Neural cell (in vitro differentiated cells): Measurements from ENCODE around the gene SUSD3. TPM values are rescaled to one million over a fixed set of nuclear protein-coding genes. Genes with fewer than 3 reads are reported as not detected.

ENCODE experiments used
- H2AFZ ChIP-seq: fragments of 200-600, 300-800 bp; sonication (generic), shearing (Covaris generic); 2 replicates; pipeline ENCODE4 v1.6.0; 2014; ENCODE audit warnings: low read depth, mild to moderate bottlenecking, antibody characterized with exemption, low read length, moderate library complexity
- H3F3A ChIP-seq: fragments of 200-600 bp; shearing (Covaris generic); 2 replicates; pipeline ENCODE4 v1.6.1; 2016; ENCODE audit warnings: mild to moderate bottlenecking, moderate library complexity, mixed read lengths, antibody characterized with exemption, low read length; ENCODE audit not compliant: insufficient read depth, poor library complexity, severe bottlenecking
- H3K27ac ChIP-seq: fragments of 200-600, 300-800 bp; sonication (generic), shearing (Covaris generic); 2 replicates; pipeline ENCODE4 v1.5.1; 2014; ENCODE audit warnings: mild to moderate bottlenecking, low read length, moderate library complexity
- H3K27me3 ChIP-seq: fragments of 300-800, 200-600 bp; sonication (generic), shearing (Covaris generic); 2 replicates; pipeline ENCODE4 v1.6.0; 2014; ENCODE audit warnings: mild to moderate bottlenecking, low read depth, low read length, moderate library complexity; ENCODE audit not compliant: insufficient read depth
- H3K36me3 ChIP-seq: fragments of 300-800, 200-600 bp; sonication (generic), shearing (Covaris generic); 2 replicates; pipeline ENCODE4 v1.5.1; 2014; ENCODE audit warnings: mild to moderate bottlenecking, antibody characterized with exemption, low read length, moderate library complexity; ENCODE audit not compliant: insufficient read depth
- H3K4me2 ChIP-seq: fragments of 300-800, 200-600 bp; sonication (generic), shearing (Covaris generic); 2 replicates; pipeline ENCODE4 v1.6.0; 2014; ENCODE audit warnings: mild to moderate bottlenecking, low read length
- H3K4me3 ChIP-seq: fragments of 300-800, 200-600 bp; sonication (generic), shearing (Covaris generic); 2 replicates; pipeline ENCODE4 v1.5.1; 2014; ENCODE audit warnings: mild to moderate bottlenecking, low read length, moderate library complexity
- H3K79me2 ChIP-seq: fragments of 200-600 bp; shearing (Covaris generic); replicated peaks from 2 replicates; pipeline ENCODE4 v1.6.0; 2014; ENCODE audit warnings: mild to moderate bottlenecking, low read length, moderate library complexity; ENCODE audit not compliant: insufficient read depth
- H3K9ac ChIP-seq: fragments of 300-800, 200-600 bp; sonication (generic), shearing (Covaris generic); 2 replicates; pipeline ENCODE4 v1.6.1; 2016; ENCODE audit warnings: mild to moderate bottlenecking, low read length, mixed read lengths
- H3K9me2 ChIP-seq: fragments of 200-600 bp; shearing (Covaris generic); 2 replicates; pipeline ENCODE4 v1.6.1; 2016; ENCODE audit warnings: mild to moderate bottlenecking, low read length, mixed read lengths; ENCODE audit not compliant: insufficient read depth
- H3K9me3 ChIP-seq: fragments of 200-600, 300-800 bp; sonication (generic), shearing (Covaris generic); 2 replicates; pipeline ENCODE4 v1.6.1; 2016; ENCODE audit warnings: mild to moderate bottlenecking, mixed run types, low read length, moderate library complexity, mixed read lengths
- H4K20me1 ChIP-seq: fragments of 200-600 bp; shearing (Covaris generic); 2 replicates; pipeline ENCODE4 v1.6.1; 2016; ENCODE audit warnings: mild to moderate bottlenecking, mixed run types; ENCODE audit not compliant: insufficient read depth
- CTCF ChIP-seq: fragments of 450-650 bp; IDR thresholded peaks from 2 replicates; pipeline ENCODE4 v1.5.1; 2014; ENCODE audit warnings: antibody characterized with exemption, mild to moderate bottlenecking, moderate library complexity; ENCODE audit not compliant: poor library complexity, severe bottlenecking
- EP300 ChIP-seq: fragments of 450-650 bp; conservative IDR thresholded peaks from 2 replicates; pipeline ENCODE4 v1.6.1; 2014; ENCODE audit warnings: antibody characterized with exemption, mild to moderate bottlenecking, moderate library complexity; ENCODE audit not compliant: poor library complexity, severe bottlenecking
- EZH2 ChIP-seq: fragments of 200-600, 300-800 bp; shearing (Covaris generic), sonication (generic); IDR thresholded peaks from 2 replicates; pipeline ENCODE4 v1.6.1; 2014; ENCODE audit warnings: antibody characterized with exemption, low read length, borderline replicate concordance, mild to moderate bottlenecking; ENCODE audit not compliant: insufficient read depth, poor library complexity, severe bottlenecking
- MXI1 ChIP-seq: fragments of 450-650 bp; conservative IDR thresholded peaks from 2 replicates; pipeline ENCODE4 v1.6.1; 2014; ENCODE audit warnings: antibody characterized with exemption, mild to moderate bottlenecking; ENCODE audit not compliant: poor library complexity, severe bottlenecking
- POLR2AphosphoS5 ChIP-seq: IDR thresholded peaks from 2 replicates; pipeline ENCODE4 v1.6.1; 2012
- RAD21 ChIP-seq: fragments of 450-650 bp; conservative IDR thresholded peaks from 2 replicates; pipeline ENCODE4 v1.6.1; 2014; ENCODE audit warnings: antibody characterized with exemption, mild to moderate bottlenecking, moderate library complexity
- REST ChIP-seq: IDR thresholded peaks from 2 replicates; pipeline ENCODE4 v1.6.1; 2012; ENCODE audit warnings: borderline replicate concordance
- SMC3 ChIP-seq: fragments of 450-650 bp; conservative IDR thresholded peaks from 2 replicates; pipeline ENCODE4 v1.6.1; 2014; ENCODE audit warnings: antibody characterized with exemption, mild to moderate bottlenecking, moderate library complexity; ENCODE audit not compliant: poor library complexity
- TAF1 ChIP-seq: IDR thresholded peaks from 2 replicates; pipeline ENCODE4 v1.6.1; 2012; ENCODE audit warnings: low read depth
- polyA plus RNA-seq: library from polyadenylated mRNA; depleted of rRNA; stranded (reverse); fragments of >200 nt; gene quantifications from 2 replicates; pipeline ENCODE4 v1.2.3, GENCODE V29; 2014

Gene SUSD3
- polyA plus RNA-seq, 1 donor from 2014 or later, result not detected

- H3F3A ChIP-seq, result no peaks in the 10 kb centered on the region
- H3K9me2 ChIP-seq, result no peaks in the 10 kb centered on the region
- no peaks in the 10 kb centered on the region for H3K36me3 ChIP-seq
- no peaks in the 10 kb centered on the region for H3K79me2 ChIP-seq
- no peaks in the 10 kb centered on the region for H4K20me1 ChIP-seq
- H2AFZ ChIP-seq, result no peak overlapping the region
- no peak overlapping the region for H3K9ac ChIP-seq
- H3K4me2 ChIP-seq, result no peak overlapping the region
- no peak overlapping the region for H3K4me3 ChIP-seq
- H3K27me3 ChIP-seq, result no peaks in the 10 kb centered on the region
- no peak for TF ChIP-seq POLR2AphosphoS5
- TF ChIP-seq EP300, result no peak
- TF ChIP-seq CTCF, result no peak
- TF ChIP-seq EZH2, result no peak
- no peak for TF ChIP-seq TAF1
- no peak for TF ChIP-seq MXI1
- TF ChIP-seq REST, result no peak
- no peak for TF ChIP-seq SMC3
- TF ChIP-seq RAD21, result no peak
- H3K9me3 ChIP-seq, result no peaks in the 10 kb centered on the region
- no peak overlapping the region for H3K27ac ChIP-seq
These were observed 26.0 kb upstream of the SUSD3 start for GRCh38 chr9:93032545-93032944.

GRCh38 chr9:93033531-93033930 lies 25.0 kb upstream of the SUSD3 start:
- Histone ChIP-seq H3K9me2 (no peaks in the 10 kb centered on the region), H3K4me3 (no peak overlapping the region), H3K36me3 (no peaks in the 10 kb centered on the region), H3K27me3 (no peaks in the 10 kb centered on the region), H3K27ac (no peak overlapping the region), H2AFZ (no peak overlapping the region), H3K9ac (no peak overlapping the region), H3K79me2 (no peaks in the 10 kb centered on the region), H3F3A (no peaks in the 10 kb centered on the region), H3K9me3 (no peaks in the 10 kb centered on the region), H3K4me2 (no peak overlapping the region), H4K20me1 (no peaks in the 10 kb centered on the region)
- TF ChIP-seq POLR2AphosphoS5 (no peak), RAD21 (no peak), EP300 (no peak), CTCF (no peak), SMC3 (no peak), REST (no peak), MXI1 (no peak), EZH2 (no peak)
